GM12872 (cell line): ENCODE data around the gene C16orf74.

Experiments
- TF ChIP-seq, protein P1 (sequence below): IDR thresholded peaks from 3 replicates; pipeline ENCODE4 v1.5.1; 2011; ENCODE audit warnings: low read depth, mild to moderate bottlenecking, low read length, moderate library complexity; ENCODE audit not compliant: insufficient read depth

C16orf74 gene

DNA sequence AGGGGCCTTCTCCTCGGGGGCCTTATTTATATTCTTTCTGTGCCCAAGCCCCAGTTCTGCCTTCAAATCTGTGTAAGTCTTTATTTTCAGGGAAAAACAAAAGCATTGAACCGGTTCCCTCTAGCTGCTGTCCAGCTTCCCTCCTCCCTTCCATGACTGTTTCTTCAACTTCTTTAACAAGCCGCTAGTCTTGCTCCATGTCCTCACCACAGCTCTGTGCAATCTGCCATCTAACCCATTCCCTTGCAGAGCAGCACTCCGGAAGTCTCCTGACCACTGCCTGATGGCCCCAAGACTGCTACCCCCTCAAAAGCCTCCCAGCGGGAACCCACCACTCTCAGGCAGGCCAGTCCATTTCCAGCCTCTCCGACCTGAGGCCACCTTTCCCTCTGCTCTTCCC is 31.6 kb upstream of the C16orf74 start:
- TF ChIP-seq, protein P1, sequence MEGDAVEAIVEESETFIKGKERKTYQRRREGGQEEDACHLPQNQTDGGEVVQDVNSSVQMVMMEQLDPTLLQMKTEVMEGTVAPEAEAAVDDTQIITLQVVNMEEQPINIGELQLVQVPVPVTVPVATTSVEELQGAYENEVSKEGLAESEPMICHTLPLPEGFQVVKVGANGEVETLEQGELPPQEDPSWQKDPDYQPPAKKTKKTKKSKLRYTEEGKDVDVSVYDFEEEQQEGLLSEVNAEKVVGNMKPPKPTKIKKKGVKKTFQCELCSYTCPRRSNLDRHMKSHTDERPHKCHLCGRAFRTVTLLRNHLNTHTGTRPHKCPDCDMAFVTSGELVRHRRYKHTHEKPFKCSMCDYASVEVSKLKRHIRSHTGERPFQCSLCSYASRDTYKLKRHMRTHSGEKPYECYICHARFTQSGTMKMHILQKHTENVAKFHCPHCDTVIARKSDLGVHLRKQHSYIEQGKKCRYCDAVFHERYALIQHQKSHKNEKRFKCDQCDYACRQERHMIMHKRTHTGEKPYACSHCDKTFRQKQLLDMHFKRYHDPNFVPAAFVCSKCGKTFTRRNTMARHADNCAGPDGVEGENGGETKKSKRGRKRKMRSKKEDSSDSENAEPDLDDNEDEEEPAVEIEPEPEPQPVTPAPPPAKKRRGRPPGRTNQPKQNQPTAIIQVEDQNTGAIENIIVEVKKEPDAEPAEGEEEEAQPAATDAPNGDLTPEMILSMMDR: no peak

DNA sequence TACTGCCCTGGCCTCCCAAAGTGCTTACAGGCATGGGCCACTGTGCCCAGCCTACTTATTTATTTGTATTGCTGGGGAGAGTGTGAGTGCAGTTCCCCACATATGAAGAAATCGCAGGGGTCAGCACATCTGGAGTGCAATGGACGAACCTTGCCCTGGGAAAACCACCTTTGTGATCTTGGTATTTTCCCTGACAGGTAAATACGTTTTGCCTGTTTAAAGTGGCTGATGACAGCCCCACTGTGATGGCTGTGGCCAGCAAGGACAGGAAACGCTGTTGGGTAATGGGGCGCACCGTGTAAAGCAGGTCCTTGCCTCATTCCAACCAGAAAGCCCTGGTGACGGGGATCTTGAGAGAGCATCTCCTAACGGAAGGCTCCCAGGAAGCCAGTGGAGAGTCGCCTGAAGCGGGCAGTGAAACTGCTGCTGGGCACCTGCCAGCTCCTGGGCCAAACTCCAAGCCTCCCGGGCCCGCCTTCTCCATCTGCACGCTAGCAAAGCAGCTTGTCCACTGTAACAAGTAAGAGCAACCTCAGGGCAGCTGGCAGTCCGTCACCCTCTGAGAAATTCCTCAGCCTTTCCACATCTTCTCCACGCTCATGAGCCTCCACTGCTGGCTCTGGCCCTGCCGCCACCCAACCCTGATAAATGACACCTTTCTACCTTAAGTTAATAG is 30.9 kb upstream of the C16orf74 start:
- TF ChIP-seq, protein P1: no peak

DNA sequence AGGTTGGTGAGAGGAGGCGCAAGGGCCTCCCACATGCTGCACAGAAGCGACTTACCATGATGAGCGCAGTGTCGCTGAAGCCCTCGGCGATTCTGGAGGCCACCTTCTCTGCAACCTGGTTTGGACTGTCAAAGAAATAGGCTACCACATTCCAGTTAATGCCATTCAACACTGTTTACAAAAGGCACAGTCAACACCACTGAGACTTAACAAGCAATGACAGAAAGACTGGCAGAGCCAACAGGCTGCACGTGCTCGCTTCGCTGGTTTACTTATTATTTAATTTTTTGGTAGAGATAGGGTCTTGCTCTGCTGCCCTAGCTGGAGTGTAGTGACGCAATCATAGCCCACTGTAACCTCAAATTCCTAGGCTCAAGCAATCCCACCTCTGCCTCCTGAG is 30.3 kb upstream of the C16orf74 start:
- TF ChIP-seq, protein P1: no peak

DNA sequence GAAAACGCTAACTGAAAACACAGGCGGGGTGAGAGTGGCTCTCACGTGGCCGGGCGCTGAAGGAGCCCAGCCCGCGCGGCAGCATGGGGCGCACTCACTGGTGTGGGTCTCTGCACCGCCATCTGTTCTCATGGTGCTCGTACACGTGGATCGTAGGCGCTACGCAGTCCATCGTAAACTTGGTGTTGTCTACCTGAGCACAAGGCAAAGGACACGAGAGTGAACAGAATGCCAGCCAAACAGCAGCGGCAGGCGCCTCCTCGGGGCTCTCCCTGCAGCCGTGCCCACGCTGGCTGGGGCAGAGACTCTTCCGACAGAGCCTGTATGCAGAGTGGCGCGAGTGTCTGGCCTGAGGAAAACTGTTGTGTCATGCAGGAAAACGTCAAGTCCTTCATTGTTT is 29.4 kb upstream of the C16orf74 start:
- TF ChIP-seq, protein P1: no peak

DNA sequence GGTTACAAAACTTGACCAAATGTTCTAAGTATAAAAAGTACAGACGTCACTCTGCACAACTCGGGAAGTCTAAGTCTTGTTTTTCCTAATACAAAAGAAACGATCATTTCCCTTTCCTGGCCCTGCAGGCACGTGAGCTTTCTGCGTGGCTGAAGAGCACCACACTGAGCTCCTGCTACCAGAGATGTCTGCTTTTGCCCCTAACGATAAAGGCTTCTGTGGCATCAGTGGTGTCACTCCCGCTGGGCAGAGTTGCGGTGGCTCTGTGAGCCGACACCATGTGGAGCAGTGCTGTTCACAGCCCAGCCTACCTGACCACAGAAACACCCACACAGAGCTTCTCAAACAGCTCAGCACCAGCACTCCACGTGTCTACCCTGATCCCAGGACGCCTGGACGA is 28.0 kb upstream of the C16orf74 start:
- TF ChIP-seq, protein P1: no peak

DNA sequence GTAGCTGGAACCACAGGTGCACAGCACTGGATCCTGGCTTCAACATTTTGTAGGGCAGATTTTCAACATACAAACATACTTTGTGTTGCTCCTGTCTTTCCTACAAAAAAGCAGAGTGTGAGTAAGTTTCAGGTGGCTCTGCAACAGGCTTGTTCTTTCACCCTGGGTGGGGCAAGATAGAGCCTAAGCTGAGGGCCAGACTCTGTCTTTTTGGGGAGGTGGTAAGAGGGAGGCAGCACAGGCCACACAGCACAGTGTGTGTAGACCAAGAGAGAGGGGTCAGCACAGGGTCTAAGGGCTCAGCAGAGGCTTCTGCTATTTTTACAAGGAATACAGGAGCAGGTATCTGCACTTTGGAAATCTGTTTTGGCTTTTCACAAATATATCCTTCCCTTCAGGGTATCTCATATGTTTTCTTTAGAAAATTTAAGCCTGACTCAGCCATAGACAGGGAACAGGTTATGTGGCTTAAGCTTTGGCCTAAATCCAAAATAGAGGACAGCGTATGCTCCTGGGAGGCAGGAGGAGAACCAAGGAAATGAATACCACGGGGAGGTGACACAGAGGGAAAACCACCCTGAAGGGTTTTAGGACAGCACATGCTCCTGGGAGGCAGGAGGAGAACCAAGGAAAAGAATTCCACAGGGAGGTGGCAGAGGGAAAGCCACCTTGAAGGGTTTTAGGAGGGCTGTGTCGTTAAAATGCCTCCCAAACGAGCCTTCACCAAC is 26.9 kb upstream of the C16orf74 start:
- TF ChIP-seq, protein P1: no peak

DNA sequence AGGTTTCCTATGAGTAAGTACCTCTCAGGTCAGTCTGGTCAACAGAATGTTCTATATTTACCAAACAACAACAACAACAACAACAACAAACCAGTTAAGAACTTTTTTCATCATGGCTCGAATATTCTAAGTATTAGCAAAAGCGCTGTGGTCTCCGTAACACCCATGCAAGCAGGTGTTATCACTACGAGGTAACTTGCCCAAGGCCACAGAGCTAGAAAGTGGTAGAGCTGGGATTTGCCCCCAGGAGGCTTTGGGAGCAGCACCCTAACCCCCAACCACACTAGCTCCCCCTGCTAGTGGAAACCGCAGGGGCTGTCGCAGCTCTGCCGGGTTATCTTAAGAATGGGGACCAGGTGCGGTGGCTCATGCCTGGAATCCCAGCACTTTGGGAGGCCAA is 23.9 kb upstream of the C16orf74 start:
- TF ChIP-seq, protein P1: no peak
